HUES6 (cell line): ENCODE results near the gene FCN3.
A peak's percentile ranks its signal among the peaks of the same experiment; 100 is the strongest.

ENCODE experiments used
- H3K27ac ChIP-seq: 2 replicates; pipeline ENCODE4 v1.7.0; 2013; ENCODE audit warnings: low read depth, mild to moderate bottlenecking, low read length, inconsistent platforms
- H3K27me3 ChIP-seq: 2 replicates; pipeline ENCODE4 v1.6.1; 2013; ENCODE audit warnings: low read length; ENCODE audit not compliant: control insufficient read depth, insufficient read depth
- H3K36me3 ChIP-seq: 2 replicates; pipeline ENCODE4 v1.6.1; 2013; ENCODE audit warnings: low read length; ENCODE audit not compliant: control insufficient read depth, insufficient read depth
- H3K4me1 ChIP-seq: 2 replicates; pipeline ENCODE4 v1.6.1; 2013; ENCODE audit warnings: low read length; ENCODE audit not compliant: control insufficient read depth, insufficient read depth
- H3K4me3 ChIP-seq: 2 replicates; pipeline ENCODE4 v1.5.1; 2013; ENCODE audit warnings: low read depth, low read length
- H3K9ac ChIP-seq: one replicate; pipeline ENCODE4 v1.6.1; 2013; ENCODE audit warnings: mild to moderate bottlenecking, low read length
- H3K9me3 ChIP-seq: 2 replicates; pipeline ENCODE4 v1.6.1; 2013; ENCODE audit warnings: low read depth, low read length; ENCODE audit not compliant: control insufficient read depth, insufficient read depth

Gene FCN3

GRCh38 chr1:27335506-27336422 is 38.9 kb downstream of the FCN3 start:
- Histone ChIP-seq H3K36me3 (peaks cover 58% of the 10 kb centered on the region), H3K4me3 (no peak overlapping the region), H3K9me3 (no peaks in the 10 kb centered on the region), H3K4me1 (peaks cover 12% of the 10 kb centered on the region; the same call in 1 of the 2 replicates), H3K27ac (no peak overlapping the region), H3K27me3 (no peaks in the 10 kb centered on the region), H3K9ac (no peak overlapping the region)

DNA sequence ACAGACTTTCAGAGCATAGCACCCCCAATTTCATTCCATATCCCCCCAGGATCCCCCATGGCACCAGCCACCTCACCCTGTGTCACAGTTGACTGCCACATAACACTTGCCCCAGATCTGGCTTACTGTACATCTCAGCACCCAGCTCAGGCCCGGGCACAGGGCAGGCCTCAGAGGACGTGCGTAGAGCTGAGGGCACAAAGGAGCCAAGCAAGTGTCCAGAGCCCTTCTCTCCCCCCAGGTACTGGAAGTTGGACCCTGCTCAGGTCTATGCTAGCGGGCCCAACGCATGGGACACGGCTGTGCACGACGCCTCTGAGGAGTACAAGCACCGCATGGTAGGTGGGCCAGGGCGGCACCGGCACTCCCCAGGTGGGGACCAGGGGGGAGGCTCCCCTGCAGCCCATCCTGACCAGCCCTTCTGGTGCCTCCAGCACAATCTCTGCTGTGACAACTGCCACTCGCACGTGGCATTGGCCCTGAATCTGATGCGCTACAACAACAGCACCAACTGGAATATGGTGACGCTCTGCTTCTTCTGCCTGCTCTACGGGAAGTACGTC is 40.8 kb downstream of the FCN3 start:
- Histone ChIP-seq H3K36me3 (peaks cover 62% of the 10 kb centered on the region), H3K27ac (no peak overlapping the region)

GRCh38 chr1:27332536-27333281 is 41.9 kb downstream of the FCN3 start:
- Histone ChIP-seq H3K4me3 (no peak overlapping the region), H3K9ac (no peak overlapping the region), H3K27me3 (no peaks in the 10 kb centered on the region), H3K36me3 (peaks cover 68% of the 10 kb centered on the region), H3K9me3 (no peaks in the 10 kb centered on the region), H3K4me1 (no peaks in the 10 kb centered on the region), H3K27ac (no peak overlapping the region)

More for the DNA sequence above, 40.8 kb downstream of the FCN3 start:
- Histone ChIP-seq H3K4me1 (peaks cover 2% of the 10 kb centered on the region; the same call in 1 of the 2 replicates), H3K9me3 (no peaks in the 10 kb centered on the region), H3K27me3 (no peaks in the 10 kb centered on the region), H3K9ac (no peak overlapping the region), H3K4me3 (no peak overlapping the region)

GRCh38 chr1:27331922-27332321 is 42.7 kb downstream of the FCN3 start:
- no peaks in the 10 kb centered on the region for H3K9me3 ChIP-seq
- peaks cover 74% of the 10 kb centered on the region for H3K36me3 ChIP-seq
- H3K27ac ChIP-seq: no peak overlapping the region
- H3K4me1 ChIP-seq: no peaks in the 10 kb centered on the region
- no peak overlapping the region for H3K9ac ChIP-seq
- H3K27me3 ChIP-seq: no peaks in the 10 kb centered on the region
- H3K4me3 ChIP-seq: no peak overlapping the region

DNA sequence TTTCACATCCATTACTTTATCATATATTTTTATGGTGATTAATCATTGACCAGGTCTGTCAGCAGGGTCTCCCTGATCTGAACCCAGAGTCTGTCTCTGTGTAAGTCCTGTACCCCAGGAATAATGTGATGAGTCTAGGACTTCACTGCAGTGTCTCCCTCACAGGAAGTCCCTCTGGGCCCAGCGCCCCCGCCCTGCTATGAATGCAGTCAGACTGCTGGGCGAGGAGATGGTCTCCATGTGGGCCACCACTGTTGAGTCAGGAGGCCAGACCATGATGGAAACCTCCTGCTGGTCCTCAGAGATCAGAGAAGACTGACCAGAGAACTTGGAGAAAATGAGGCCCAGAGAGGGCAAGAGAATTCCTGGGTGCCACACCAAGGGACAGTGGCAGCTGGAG is 43.2 kb downstream of the FCN3 start:
- peaks cover 74% of the 10 kb centered on the region for H3K36me3 ChIP-seq
- H3K4me3 ChIP-seq: no peak overlapping the region
- no peak overlapping the region for H3K9ac ChIP-seq
- no peaks in the 10 kb centered on the region for H3K27me3 ChIP-seq
- H3K4me1 ChIP-seq: no peaks in the 10 kb centered on the region
- no peak overlapping the region for H3K27ac ChIP-seq
- H3K9me3 ChIP-seq: no peaks in the 10 kb centered on the region

- no peak overlapping the region for H3K9ac ChIP-seq
- H3K4me1 ChIP-seq: no peaks in the 10 kb centered on the region
- H3K9me3 ChIP-seq: no peaks in the 10 kb centered on the region
- H3K27ac ChIP-seq: no peak overlapping the region
- H3K27me3 ChIP-seq: no peaks in the 10 kb centered on the region
- no peak overlapping the region for H3K4me3 ChIP-seq
- peaks cover 72% of the 10 kb centered on the region for H3K36me3 ChIP-seq
Measured at GRCh38 chr1:27330786-27331185, 43.8 kb downstream of the FCN3 start.

DNA sequence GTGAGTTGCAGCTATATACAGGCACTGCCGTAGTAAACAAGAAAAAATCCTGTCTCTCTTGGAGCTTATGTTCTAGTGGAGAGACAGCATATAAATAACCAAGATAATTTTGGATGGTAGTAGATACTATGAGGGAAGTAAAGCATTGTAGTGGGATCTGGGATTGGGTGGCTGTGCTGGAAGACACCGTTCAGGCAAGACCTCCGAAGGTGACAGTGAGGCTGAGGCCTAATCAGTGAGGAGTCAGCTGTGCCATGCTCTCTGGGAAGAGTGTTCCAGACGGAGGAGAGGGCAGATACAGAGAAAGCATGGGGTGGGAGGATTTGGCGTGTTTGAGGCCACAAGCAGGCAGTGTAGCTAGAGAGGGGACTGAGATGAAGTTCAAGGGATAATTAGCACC is 46.7 kb downstream of the FCN3 start:
- Histone ChIP-seq H3K36me3 (peaks cover 59% of the 10 kb centered on the region), H3K9ac (peak overlapping the region; percentile 8), H3K9me3 (no peaks in the 10 kb centered on the region), H3K27ac (no peak overlapping the region), H3K4me1 (peaks cover 3% of the 10 kb centered on the region), H3K27me3 (no peaks in the 10 kb centered on the region), H3K4me3 (no peak overlapping the region)

- Histone ChIP-seq H3K36me3 (peaks cover 37% of the 10 kb centered on the region), H3K4me3 (no peak overlapping the region), H3K4me1 (peaks cover 7% of the 10 kb centered on the region), H3K27me3 (no peaks in the 10 kb centered on the region), H3K9me3 (no peaks in the 10 kb centered on the region), H3K27ac (no peak overlapping the region), H3K9ac (no peak overlapping the region)
Measured at GRCh38 chr1:27325286-27325685, 49.3 kb downstream of the FCN3 start.

DNA sequence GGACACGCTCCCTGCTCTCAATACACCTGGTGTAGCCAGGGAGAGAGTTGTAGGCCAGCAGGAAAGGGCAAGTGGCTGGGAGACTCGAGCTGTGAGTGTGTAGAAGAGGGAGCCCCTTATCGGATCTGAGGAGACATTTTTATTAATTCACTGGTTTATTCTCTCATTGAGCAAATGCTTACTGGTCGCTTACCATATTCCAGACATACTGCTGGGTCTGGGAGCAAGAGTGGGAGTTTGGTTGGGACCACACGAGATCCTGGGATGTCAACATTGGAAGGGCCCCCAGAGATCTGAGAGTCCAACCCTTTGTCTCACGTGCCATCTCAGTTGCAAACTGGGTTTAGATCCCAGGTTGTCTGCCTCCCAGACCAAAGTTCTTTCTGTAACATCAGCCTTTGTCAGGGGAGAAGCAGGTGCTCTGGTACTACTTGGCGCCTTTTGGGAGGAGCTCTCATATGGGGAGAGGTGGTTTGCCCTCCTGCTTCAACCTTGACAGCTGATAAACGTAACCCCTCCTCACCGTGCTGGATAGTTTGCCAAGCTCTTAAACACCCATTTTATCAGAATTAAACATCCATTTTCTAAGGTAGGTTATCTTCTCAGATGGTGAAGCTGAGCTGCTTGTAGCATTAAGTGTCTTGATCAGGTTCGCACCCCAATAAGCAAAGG is 51.9 kb downstream of the FCN3 start:
- Histone ChIP-seq H3K4me1 (peaks cover 16% of the 10 kb centered on the region), H3K27ac (peak overlapping the region; percentile 87), H3K27me3 (no peaks in the 10 kb centered on the region), H3K4me3 (peak overlapping the region; percentile 99), H3K9ac (peak overlapping the region; percentile 98), H3K9me3 (no peaks in the 10 kb centered on the region), H3K36me3 (peaks cover 30% of the 10 kb centered on the region)

- peak within 1 kb of the TSS; percentile 99 for H3K4me3 ChIP-seq
- H3K27ac ChIP-seq: peak within 1 kb of the TSS; percentile 87
- peaks cover 17% of the 10 kb centered on the region for H3K4me1 ChIP-seq
- peak within 1 kb of the TSS; percentile 98 for H3K9ac ChIP-seq
- H3K27me3 ChIP-seq: no peaks in the 10 kb centered on the region
- no peaks in the 10 kb centered on the region for H3K9me3 ChIP-seq
- peaks cover 26% of the 10 kb centered on the region for H3K36me3 ChIP-seq
Measured at GRCh38 chr1:27321813-27322568, 52.6 kb downstream of the FCN3 start, which contains the start of gene TMEM222. Gene TMEM222, plus strand, starts transcription at chr1:27322163. Its CDS starts 35 bp downstream, at chr1:27322198.
